HL-60 (cell line): ENCODE data around the gene TNFSF13.

Experiments
- CTCF ChIP-seq: IDR thresholded peaks from one replicate; pipeline ENCODE4 v1.5.1; 2011; ENCODE audit warnings: low read length, control low read depth, inconsistent platforms; ENCODE audit not compliant: insufficient read depth
- GABPA ChIP-seq: IDR thresholded peaks from 2 replicates; pipeline ENCODE4 v1.6.1; 2012; ENCODE audit warnings: low read depth
- TF ChIP-seq, protein P1 (sequence below): IDR thresholded peaks from 2 replicates; pipeline ENCODE4 v1.6.1; 2012; ENCODE audit warnings: low read depth; ENCODE audit not compliant: insufficient replicate concordance

- TF ChIP-seq CTCF, result no peak
- TF ChIP-seq, protein P1, sequence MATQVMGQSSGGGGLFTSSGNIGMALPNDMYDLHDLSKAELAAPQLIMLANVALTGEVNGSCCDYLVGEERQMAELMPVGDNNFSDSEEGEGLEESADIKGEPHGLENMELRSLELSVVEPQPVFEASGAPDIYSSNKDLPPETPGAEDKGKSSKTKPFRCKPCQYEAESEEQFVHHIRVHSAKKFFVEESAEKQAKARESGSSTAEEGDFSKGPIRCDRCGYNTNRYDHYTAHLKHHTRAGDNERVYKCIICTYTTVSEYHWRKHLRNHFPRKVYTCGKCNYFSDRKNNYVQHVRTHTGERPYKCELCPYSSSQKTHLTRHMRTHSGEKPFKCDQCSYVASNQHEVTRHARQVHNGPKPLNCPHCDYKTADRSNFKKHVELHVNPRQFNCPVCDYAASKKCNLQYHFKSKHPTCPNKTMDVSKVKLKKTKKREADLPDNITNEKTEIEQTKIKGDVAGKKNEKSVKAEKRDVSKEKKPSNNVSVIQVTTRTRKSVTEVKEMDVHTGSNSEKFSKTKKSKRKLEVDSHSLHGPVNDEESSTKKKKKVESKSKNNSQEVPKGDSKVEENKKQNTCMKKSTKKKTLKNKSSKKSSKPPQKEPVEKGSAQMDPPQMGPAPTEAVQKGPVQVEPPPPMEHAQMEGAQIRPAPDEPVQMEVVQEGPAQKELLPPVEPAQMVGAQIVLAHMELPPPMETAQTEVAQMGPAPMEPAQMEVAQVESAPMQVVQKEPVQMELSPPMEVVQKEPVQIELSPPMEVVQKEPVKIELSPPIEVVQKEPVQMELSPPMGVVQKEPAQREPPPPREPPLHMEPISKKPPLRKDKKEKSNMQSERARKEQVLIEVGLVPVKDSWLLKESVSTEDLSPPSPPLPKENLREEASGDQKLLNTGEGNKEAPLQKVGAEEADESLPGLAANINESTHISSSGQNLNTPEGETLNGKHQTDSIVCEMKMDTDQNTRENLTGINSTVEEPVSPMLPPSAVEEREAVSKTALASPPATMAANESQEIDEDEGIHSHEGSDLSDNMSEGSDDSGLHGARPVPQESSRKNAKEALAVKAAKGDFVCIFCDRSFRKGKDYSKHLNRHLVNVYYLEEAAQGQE, result no peak
- no peak for TF ChIP-seq GABPA
Observed at GRCh38 chr17:7552621-7553051, 5.9 kb upstream of the TNFSF13 start.
